Urothelium cell line (cell line): ENCODE results near the gene MALT1.
"Not testable (repeated sequence)": the region's sequence is repeated elsewhere in the genome, so short reads cannot be mapped to it uniquely, and the experiment has no call there.

Experiments used
- DNase-seq: peaks from one replicate; pipeline ENCODE4 v3.0.0; 2011; ENCODE audit warnings: low spot score, mixed read lengths
- FAIRE-seq: peaks from 2 replicates; lab custom pipeline; 2011; peaks lifted over from hg19 to GRCh38; lab: Jason Lieb, UNC

Gene MALT1

GRCh38 chr18:58671111-58671631 lies at the start of gene MALT1:
Gene MALT1, plus strand, starts transcription at chr18:58671465. Its CDS starts 179 bp downstream, at chr18:58671644.
- no peak for FAIRE-seq

GRCh38 chr18:58624011-58624410 lies 47.3 kb upstream of the MALT1 start:
- DNase-seq: no peak
- no peak for FAIRE-seq

More at GRCh38 chr18:58671111-58671631, at the start of gene MALT1:
- DNase-seq: peak; percentile 89

GRCh38 chr18:58625839-58626238 lies 45.4 kb upstream of the MALT1 start:
- DNase-seq: no peak
- no peak for FAIRE-seq

GRCh38 chr18:58630071-58630470 lies 41.2 kb upstream of the MALT1 start:
- no peak for FAIRE-seq
- DNase-seq: no peak

GRCh38 chr18:58631301-58631700 lies 40.0 kb upstream of the MALT1 start:
- no peak for FAIRE-seq
- no peak for DNase-seq

- DNase-seq (no peak), FAIRE-seq (no peak)
Measured at GRCh38 chr18:58632552-58632951, 38.7 kb upstream of the MALT1 start.

- no peak for FAIRE-seq
- DNase-seq: no peak
Measured at GRCh38 chr18:58633874-58634273, 37.4 kb upstream of the MALT1 start.

GRCh38 chr18:58635891-58636290 lies 35.4 kb upstream of the MALT1 start:
- DNase-seq (peak; percentile 12), FAIRE-seq (no peak)

- DNase-seq (no peak), FAIRE-seq (no peak)
Measured at GRCh38 chr18:58637197-58637596, 34.1 kb upstream of the MALT1 start.

- DNase-seq (no peak), FAIRE-seq (no peak)
Measured at GRCh38 chr18:58637946-58638345, 33.3 kb upstream of the MALT1 start.

GRCh38 chr18:58638441-58638840 lies 32.8 kb upstream of the MALT1 start:
- FAIRE-seq: no peak
- no peak for DNase-seq

- FAIRE-seq (no peak), DNase-seq (no peak)
Measured at GRCh38 chr18:58639237-58639636, 32.0 kb upstream of the MALT1 start.

- FAIRE-seq: no peak
- peak; percentile 13 for DNase-seq
Measured at GRCh38 chr18:58639751-58640427, 31.4 kb upstream of the MALT1 start.

GRCh38 chr18:58640428-58640805 lies 30.8 kb upstream of the MALT1 start:
- DNase-seq (no peak), FAIRE-seq (no peak)

GRCh38 chr18:58640891-58641610 lies 30.2 kb upstream of the MALT1 start:
- FAIRE-seq (no peak), DNase-seq (no peak)

GRCh38 chr18:58643557-58643956 lies 27.7 kb upstream of the MALT1 start:
- not testable (repeated sequence) for DNase-seq, FAIRE-seq

- no peak for DNase-seq
- no peak for FAIRE-seq
Measured at GRCh38 chr18:58645398-58645797, 25.9 kb upstream of the MALT1 start.

GRCh38 chr18:58646334-58646862 lies 24.9 kb upstream of the MALT1 start:
- no peak for FAIRE-seq
- DNase-seq: no peak

- DNase-seq (no peak), FAIRE-seq (no peak)
Measured at GRCh38 chr18:58649966-58650816, 21.1 kb upstream of the MALT1 start.

- FAIRE-seq, DNase-seq: not testable (repeated sequence)
Measured at GRCh38 chr18:58650830-58651229, 20.4 kb upstream of the MALT1 start.
